GM18951 (cell line): ENCODE results near the gene POC1B.

ENCODE experiments used
- POLR2A ChIP-seq: IDR thresholded peaks from 4 replicates; pipeline ENCODE4 v1.6.1; 2011; ENCODE audit warnings: mild to moderate bottlenecking; ENCODE audit not compliant: insufficient read length, insufficient read depth; ENCODE audit errors: extremely low read depth
- in situ Hi-C: fragments of 300-500 bp; cut with MboI; formaldehyde crosslinking; loops from one replicate; pipeline ENCODE4 v1.12.0; 2022; ENCODE audit warnings: low sequenced_read_pairs, mixed read lengths, inconsistent platforms; ENCODE audit not compliant: unreplicated experiment

Gene POC1B

GRCh38 chr12:89501793-89502192 lies 24.1 kb downstream of the POC1B start:
- TF ChIP-seq POLR2A = no peak
- in situ Hi-C loops = no loop called here

- no peak for TF ChIP-seq POLR2A
- in situ Hi-C loops = no loop called here
Observed at GRCh38 chr12:89499857-89500256, 26.0 kb downstream of the POC1B start.

GRCh38 chr12:89497467-89497866 lies 28.4 kb downstream of the POC1B start:
- no peak for TF ChIP-seq POLR2A

GRCh38 chr12:89497005-89497404 lies 28.8 kb downstream of the POC1B start:
- TF ChIP-seq POLR2A = no peak
- in situ Hi-C loops = no loop called here

More at GRCh38 chr12:89497467-89497866, 28.4 kb downstream of the POC1B start:
- in situ Hi-C loops = no loop called here

GRCh38 chr12:89494411-89495231 lies 31.2 kb downstream of the POC1B start:
- in situ Hi-C loops = no loop called here
- TF ChIP-seq POLR2A = no peak

- in situ Hi-C loops = no loop called here
- no peak for TF ChIP-seq POLR2A
Observed at GRCh38 chr12:89493670-89494302, 32.1 kb downstream of the POC1B start.

- no peak for TF ChIP-seq POLR2A
- in situ Hi-C loops = no loop called here
Observed at GRCh38 chr12:89492883-89493282, 33.0 kb downstream of the POC1B start.

- TF ChIP-seq POLR2A = no peak
- in situ Hi-C loops = no loop called here
Observed at GRCh38 chr12:89490922-89491321, 34.9 kb downstream of the POC1B start.

GRCh38 chr12:89486264-89486663 lies 39.6 kb downstream of the POC1B start:
- in situ Hi-C loops = no loop called here
- TF ChIP-seq POLR2A = no peak

GRCh38 chr12:89484470-89484869 lies 41.4 kb downstream of the POC1B start:
- TF ChIP-seq POLR2A = no peak
- in situ Hi-C loops = no loop called here

- TF ChIP-seq POLR2A = no peak
- in situ Hi-C loops = no loop called here
Observed at GRCh38 chr12:89481213-89481914, 44.5 kb downstream of the POC1B start.

GRCh38 chr12:89479982-89480381 lies 45.9 kb downstream of the POC1B start:
- TF ChIP-seq POLR2A = no peak
- in situ Hi-C loops = loop anchor here (10.0 kb wide), 1 partner anchor 45 kb away; the partner anchor contains the start of genes GALNT4 and POC1B

- in situ Hi-C loops = loop anchor here (10.0 kb wide), 1 partner anchor 47 kb away; the partner anchor contains the start of genes GALNT4 and POC1B
- TF ChIP-seq POLR2A = no peak
Observed at GRCh38 chr12:89477633-89478279, 48.1 kb downstream of the POC1B start.
